Breast epithelium (tissue), 4 donors: ENCODE measurements around the gene F10. TPM values are rescaled to one million over a fixed set of nuclear protein-coding genes. Genes with fewer than 3 reads are reported as not detected.

Experiments
- DNase-seq, 2 donors: peaks; one replicate each; pipeline ENCODE4 v3.0.0-alpha.2; 2019; ENCODE audit warnings: low spot score in 2 of 2
- H3K27ac ChIP-seq, 2 donors: fragments of 200-600 bp; sonication (generic) in 1 of 2; one replicate each; pipeline ENCODE4 v1.5.1; 2016 to 2019; ENCODE audit warnings: mild to moderate bottlenecking in 1 of 2
- H3K27me3 ChIP-seq, 2 donors: fragments of 200-600 bp; sonication (generic) in 1 of 2; one replicate each; pipeline versions ENCODE4 v1.5.1 to v1.6.0; 2017 to 2019; ENCODE audit warnings: control low read depth in 1 of 2, mild to moderate bottlenecking in 1 of 2
- H3K36me3 ChIP-seq: fragments of 200-600 bp; one replicate; pipeline ENCODE4 v1.5.1; 2019
- H3K4me1 ChIP-seq, 2 donors: fragments of 200-600 bp; sonication (generic); one replicate each; pipeline ENCODE4 v1.5.1; 2016 to 2019; ENCODE audit warnings: control low read depth in 1 of 2
- H3K4me3 ChIP-seq, 3 donors: fragments of 200-600 bp; sonication (generic); 1 replicate in 2 of 3; 2 replicates in 1 of 3; pipeline ENCODE4 v1.5.1; 2016 to 2019; ENCODE audit warnings: mild to moderate bottlenecking in 3 of 3, moderate library complexity in 2 of 3
- H3K9me3 ChIP-seq, 2 donors: fragments of 200-600 bp; sonication (generic) in 1 of 2; one replicate each; pipeline ENCODE4 v1.5.1; 2016 to 2019; ENCODE audit warnings: control low read depth in 1 of 2
- POLR2A ChIP-seq: fragments of 450-650 bp; IDR thresholded peaks from one replicate; pipeline ENCODE4 v1.6.1; 2016; ENCODE audit warnings: antibody characterized with exemption, mild to moderate bottlenecking, moderate library complexity
- POLR2AphosphoS5 ChIP-seq, 3 donors: sonication (generic); formaldehyde crosslinking; IDR thresholded peaks; one replicate each; pipeline ENCODE4 v1.6.1; 2017; ENCODE audit warnings: antibody characterized with exemption in 3 of 3
- intact Hi-C: fragments of 100-400 bp; cut with DNase I; formaldehyde crosslinking; loops from one replicate; pipeline ENCODE4 v1.15.1; 2023; ENCODE audit warnings: low total_unique reads
- total RNA-seq, 3 donors: library from RNA; depleted of rRNA; stranded (reverse); fragments of >200 nt; gene quantifications; one replicate each; pipeline ENCODE4 v1.1.0, GENCODE V29; 2016
- TF ChIP-seq, protein P1 (sequence below), 3 donors: fragments of 450-650 bp; IDR thresholded peaks; one replicate each; pipeline ENCODE4 v1.5.1; 2016 to 2017; ENCODE audit warnings: antibody characterized with exemption in 3 of 3, mild to moderate bottlenecking in 3 of 3, moderate library complexity in 3 of 3

F10 gene
- total RNA-seq, 3 donors from 2014 or later: 5.1 to 63.2 (median 8.2) TPM

DNA sequence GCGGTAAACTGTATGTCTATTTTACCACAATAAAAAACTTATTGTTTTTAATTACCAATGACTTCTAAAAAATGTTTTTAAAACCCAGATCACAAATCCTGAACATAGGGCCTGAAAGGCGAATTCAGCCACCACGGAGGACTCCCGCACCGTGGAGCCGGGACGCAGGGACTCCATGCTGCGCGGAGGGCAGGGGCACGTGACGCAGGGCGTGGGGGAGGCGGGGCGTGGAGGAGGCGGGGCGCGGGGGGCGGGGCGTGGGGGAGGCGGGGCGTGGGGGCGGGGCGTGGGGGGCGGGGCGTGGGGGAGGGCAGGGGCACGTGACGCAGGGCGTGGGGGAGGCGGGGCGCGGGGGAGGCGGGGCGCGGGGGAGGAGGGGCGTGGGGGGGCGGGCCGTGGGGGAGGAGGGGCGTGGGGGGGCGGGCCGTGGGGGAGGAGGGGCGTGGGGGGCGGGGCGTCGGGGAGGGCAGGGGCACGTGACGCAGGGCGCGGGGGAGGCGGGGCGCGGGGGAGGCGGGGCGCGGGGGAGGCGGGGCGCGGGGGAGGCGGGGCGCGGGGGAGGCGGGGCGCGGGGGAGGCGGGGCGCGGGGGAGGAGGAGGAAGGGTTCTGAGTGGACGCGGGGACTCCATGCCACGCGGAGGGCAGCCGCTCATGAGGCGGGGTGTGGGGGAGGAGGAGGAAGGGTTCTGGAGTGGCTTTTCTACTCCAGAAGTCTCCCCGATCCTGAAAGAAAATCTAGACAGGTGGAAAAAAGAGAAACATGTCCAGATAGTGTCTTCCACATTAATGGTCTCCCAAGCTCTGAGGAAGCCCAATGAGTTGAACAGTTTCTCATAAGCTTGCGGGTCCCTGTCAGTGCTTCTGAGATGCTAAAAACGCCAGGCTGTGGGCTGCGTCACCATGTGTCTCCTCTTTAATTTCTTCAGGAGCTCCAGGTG, 31.5 kb downstream of the F10 start:
- TF ChIP-seq, protein P1, sequence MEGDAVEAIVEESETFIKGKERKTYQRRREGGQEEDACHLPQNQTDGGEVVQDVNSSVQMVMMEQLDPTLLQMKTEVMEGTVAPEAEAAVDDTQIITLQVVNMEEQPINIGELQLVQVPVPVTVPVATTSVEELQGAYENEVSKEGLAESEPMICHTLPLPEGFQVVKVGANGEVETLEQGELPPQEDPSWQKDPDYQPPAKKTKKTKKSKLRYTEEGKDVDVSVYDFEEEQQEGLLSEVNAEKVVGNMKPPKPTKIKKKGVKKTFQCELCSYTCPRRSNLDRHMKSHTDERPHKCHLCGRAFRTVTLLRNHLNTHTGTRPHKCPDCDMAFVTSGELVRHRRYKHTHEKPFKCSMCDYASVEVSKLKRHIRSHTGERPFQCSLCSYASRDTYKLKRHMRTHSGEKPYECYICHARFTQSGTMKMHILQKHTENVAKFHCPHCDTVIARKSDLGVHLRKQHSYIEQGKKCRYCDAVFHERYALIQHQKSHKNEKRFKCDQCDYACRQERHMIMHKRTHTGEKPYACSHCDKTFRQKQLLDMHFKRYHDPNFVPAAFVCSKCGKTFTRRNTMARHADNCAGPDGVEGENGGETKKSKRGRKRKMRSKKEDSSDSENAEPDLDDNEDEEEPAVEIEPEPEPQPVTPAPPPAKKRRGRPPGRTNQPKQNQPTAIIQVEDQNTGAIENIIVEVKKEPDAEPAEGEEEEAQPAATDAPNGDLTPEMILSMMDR (IDR thresholded peaks at IDR 0.05): no peak
- TF ChIP-seq POLR2A (peak; percentile 27), POLR2AphosphoS5 (IDR thresholded peaks at IDR 0.05) (peak; percentile 68 to 89 (median 71))
- no peaks in the 10 kb centered on the region for H3K9me3 ChIP-seq
- H3K27me3 ChIP-seq: no peaks in the 10 kb centered on the region
- peak; percentile 73 to 84 for DNase-seq
- intact Hi-C loops: no loop called here
- peaks cover 0 to 5% of the 10 kb centered on the region in 2 donors for H3K4me1 ChIP-seq
- H3K27ac ChIP-seq: peak overlapping the region; percentile 74 to 87
- no peaks in the 10 kb centered on the region for H3K36me3 ChIP-seq
- H3K4me3 ChIP-seq: peak overlapping the region; percentile 34 to 81 (median 56)

DNA sequence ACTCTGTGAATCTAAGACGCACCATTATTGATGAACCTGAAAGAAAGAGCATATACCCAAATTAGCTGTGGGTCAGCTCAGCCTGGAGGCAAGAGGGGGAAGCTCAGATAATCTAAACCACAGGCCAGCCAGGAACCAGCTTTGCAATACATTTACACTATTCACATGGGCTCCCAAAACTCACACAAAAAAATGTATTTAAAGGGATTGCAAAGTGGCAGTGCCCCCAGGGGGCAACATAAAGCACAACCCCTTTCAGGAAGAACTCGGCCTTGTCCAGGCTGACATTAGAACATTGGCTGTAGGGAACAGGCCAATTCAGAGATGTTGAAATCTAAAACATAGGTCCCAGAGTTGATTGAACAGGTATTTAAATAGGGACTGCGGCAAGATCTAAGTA, 32.6 kb downstream of the F10 start:
- Histone ChIP-seq H3K4me3 (no peak overlapping the region), H3K27me3 (no peaks in the 10 kb centered on the region), H3K4me1 (peaks cover 0 to 5% of the 10 kb centered on the region in 2 donors), H3K27ac (no peak overlapping the region), H3K9me3 (no peaks in the 10 kb centered on the region), H3K36me3 (no peaks in the 10 kb centered on the region)
- no peak for TF ChIP-seq POLR2AphosphoS5 (IDR thresholded peaks at IDR 0.05)
- TF ChIP-seq, protein P1 (IDR thresholded peaks at IDR 0.05): no peak
- intact Hi-C loops: no loop called here
- DNase-seq: no peak

DNA sequence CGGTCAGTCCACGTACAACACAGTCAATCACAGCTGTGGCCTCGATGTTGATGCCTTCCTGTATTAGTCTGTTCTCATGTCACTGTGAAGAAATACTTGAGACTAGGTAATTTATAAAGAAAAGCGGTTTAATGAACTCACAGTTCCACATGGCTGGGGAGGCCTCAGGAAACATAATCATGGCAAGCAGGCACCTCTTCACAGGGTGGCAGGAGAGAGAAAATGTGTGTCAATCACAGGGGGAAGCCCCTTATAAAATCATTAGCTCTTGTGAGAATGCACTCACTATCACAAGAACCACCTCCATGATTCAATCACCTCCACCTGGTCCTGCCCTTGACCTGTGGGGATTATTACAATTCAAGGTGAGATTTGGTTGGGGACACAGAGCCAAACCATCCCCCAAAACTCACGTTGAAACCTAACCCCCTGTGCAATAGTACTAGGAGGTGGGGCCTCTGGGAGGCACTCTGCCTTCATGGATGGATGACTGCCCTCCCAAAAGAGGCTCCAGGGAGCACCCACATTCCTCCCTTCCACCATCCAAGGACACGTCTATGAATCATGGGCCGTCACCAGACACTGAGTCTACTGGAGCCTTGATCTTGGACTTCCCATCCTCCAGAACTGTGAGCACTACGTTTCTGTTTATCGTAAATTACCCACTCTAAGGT, 33.5 kb downstream of the F10 start:
- H3K27me3 ChIP-seq: peaks cover 0 to 7% of the 10 kb centered on the region in 2 donors
- no peak for DNase-seq
- TF ChIP-seq POLR2AphosphoS5 (IDR thresholded peaks at IDR 0.05): no peak
- no peak for TF ChIP-seq POLR2A
- TF ChIP-seq, protein P1 (IDR thresholded peaks at IDR 0.05): no peak
- H3K36me3 ChIP-seq: no peaks in the 10 kb centered on the region
- no peak overlapping the region for H3K27ac ChIP-seq
- intact Hi-C loops: no loop called here
- H3K4me3 ChIP-seq: no peak overlapping the region
- H3K4me1 ChIP-seq: peaks cover 0 to 5% of the 10 kb centered on the region in 2 donors
- H3K9me3 ChIP-seq: no peaks in the 10 kb centered on the region

DNA sequence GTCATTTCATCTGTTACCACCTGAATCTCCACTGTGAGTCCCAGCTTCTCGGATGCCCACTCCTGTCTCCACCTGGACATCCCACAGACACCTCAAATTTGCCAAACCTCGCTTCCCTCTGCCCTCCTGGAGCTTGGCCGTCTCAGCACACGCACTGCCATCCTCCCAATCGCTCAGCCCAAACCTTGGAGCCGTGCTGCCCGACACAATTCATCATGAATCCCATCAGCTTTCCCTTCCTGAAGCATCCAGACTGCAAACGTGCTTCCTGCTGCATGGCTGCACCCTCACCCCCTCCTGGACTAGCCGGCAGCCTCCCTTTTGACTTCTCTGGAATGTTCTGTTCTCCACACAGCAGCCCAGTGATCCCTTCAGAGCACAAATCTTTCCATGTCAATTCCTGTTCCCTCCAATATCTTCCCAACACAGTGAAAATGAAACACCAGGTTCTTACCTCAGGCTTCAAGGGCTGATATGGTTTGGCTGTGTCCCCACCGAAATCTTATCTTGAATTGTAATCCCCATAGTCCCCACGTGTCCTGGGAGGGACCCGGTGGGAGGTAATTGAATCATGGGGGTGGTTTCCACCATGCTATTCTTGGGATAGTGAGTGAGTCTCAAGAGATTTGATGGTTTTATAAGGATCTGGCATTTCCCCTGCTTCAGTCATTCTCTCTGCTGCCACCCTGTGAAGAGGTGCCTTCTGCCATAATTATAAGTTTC, 34.8 kb downstream of the F10 start:
- H3K4me1 ChIP-seq: peaks cover 0 to 5% of the 10 kb centered on the region in 2 donors
- H3K4me3 ChIP-seq: no peak overlapping the region
- peaks cover 0 to 12% of the 10 kb centered on the region in 2 donors for H3K27me3 ChIP-seq
- TF ChIP-seq POLR2AphosphoS5 (IDR thresholded peaks at IDR 0.05) (no peak), POLR2A (no peak)
- TF ChIP-seq, protein P1 (IDR thresholded peaks at IDR 0.05): no peak
- no peaks in the 10 kb centered on the region for H3K9me3 ChIP-seq
- no peak for DNase-seq
- intact Hi-C loops: no loop called here
- H3K27ac ChIP-seq: no peak overlapping the region
- no peaks in the 10 kb centered on the region for H3K36me3 ChIP-seq
